Activated CD4-positive, alpha-beta T cell treated with anti-CD3 and anti-CD28 coated beads, Interleukin-2, amount 50 U/mL, for 48 hours (primary cell): ENCODE data around the gene SNX30.

ENCODE experiments used
- DNase-seq, 2 experiments: peaks; one replicate each; pipeline ENCODE4 v3.0.0-alpha.2; 2020

Gene SNX30

GRCh38 chr9:112833081-112833480 is 82.5 kb downstream of the SNX30 start:
- DNase-seq = no peak

GRCh38 chr9:112836394-112836793 is 85.8 kb downstream of the SNX30 start:
- no peak for DNase-seq

DNA sequence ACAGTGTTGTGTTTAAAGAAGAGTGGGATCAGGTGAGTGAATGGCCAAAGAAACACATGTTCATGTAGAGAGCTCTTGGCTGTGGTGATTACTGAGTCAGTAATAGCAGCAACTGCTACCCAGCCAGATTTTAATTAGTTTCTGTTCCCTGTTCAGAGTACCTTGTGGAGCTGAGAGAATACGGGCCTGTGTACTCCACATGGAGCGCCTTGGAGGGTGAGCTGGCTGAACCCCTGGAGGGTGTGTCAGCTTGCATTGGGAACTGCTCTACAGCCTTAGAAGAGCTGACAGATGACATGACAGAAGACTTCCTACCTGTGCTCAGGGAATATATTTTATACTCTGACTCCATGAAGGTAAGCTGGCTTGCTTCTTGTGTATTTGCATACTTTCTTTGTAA is 87.8 kb downstream of the SNX30 start:
- DNase-seq = no peak

GRCh38 chr9:112839331-112839730 is 88.8 kb downstream of the SNX30 start:
- DNase-seq = no peak

GRCh38 chr9:112841261-112841660 is 90.7 kb downstream of the SNX30 start:
- no peak for DNase-seq

DNA sequence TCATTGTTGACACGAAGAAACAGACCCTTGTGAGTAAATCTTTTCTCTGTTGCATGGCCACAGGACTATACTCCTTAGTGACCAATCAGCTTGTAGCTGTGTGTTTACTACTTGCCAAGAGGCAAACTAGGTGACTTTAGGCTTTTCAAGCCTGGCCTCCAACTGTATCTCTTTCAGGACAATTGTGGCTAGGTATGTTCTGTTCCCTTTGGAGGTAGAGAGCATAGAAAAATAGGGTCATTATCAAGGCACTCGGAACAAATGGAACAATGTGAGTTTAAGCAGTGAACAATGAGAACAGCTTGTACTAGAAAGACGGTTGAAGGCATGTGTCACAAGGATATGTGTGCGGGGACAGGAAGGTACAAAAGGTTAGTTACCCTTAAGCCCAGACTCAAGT is 92.0 kb downstream of the SNX30 start:
- no peak for DNase-seq

- DNase-seq = peak; percentile 86 to 89
These were observed 94.4 kb downstream of the SNX30 start for GRCh38 chr9:112844771-112845542.

DNA sequence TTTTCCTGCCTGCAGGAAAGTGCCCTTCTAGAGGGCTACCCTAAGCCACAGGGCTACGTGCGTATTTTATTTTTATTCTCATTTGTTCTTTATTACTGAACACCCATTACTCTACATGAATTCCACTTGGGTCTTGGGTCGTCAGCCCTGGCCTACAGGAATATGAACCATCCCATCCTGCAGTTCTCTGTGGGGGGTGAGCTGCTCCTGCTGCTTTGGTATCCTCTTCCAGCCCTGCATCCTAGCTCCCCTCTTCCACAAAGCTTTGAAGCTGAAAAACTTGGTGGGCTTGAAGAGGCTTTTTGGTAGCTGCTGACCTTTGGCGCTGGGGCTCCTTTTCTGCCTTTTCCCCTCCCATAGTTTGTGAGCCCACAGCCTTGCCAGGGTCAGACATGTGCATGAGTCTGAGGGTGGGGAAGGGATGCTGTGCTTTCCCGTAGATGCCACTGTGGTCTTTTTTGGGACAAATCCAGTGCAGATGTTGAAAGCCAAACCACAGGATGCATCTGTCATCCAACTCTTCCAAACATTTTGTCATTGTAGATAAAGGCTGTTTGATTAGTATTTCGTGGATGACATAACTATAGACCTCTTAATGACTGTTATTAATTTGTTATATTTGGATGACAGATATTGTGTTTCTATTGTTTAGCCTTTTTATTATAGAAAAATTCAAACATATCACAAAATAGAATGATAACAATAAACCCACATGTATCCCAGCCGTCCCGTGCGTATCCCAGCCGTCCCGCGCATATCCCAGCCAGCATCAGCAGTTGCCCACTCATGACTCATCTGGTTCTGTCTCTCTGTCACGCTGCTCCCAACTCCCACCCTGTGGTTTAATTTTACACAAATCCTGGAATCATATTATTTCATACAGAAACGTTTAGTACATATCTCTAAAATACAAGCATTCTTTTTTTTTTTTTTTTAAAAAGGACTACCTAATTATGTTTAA is 96.2 kb downstream of the SNX30 start:
- DNase-seq = no peak

DNA sequence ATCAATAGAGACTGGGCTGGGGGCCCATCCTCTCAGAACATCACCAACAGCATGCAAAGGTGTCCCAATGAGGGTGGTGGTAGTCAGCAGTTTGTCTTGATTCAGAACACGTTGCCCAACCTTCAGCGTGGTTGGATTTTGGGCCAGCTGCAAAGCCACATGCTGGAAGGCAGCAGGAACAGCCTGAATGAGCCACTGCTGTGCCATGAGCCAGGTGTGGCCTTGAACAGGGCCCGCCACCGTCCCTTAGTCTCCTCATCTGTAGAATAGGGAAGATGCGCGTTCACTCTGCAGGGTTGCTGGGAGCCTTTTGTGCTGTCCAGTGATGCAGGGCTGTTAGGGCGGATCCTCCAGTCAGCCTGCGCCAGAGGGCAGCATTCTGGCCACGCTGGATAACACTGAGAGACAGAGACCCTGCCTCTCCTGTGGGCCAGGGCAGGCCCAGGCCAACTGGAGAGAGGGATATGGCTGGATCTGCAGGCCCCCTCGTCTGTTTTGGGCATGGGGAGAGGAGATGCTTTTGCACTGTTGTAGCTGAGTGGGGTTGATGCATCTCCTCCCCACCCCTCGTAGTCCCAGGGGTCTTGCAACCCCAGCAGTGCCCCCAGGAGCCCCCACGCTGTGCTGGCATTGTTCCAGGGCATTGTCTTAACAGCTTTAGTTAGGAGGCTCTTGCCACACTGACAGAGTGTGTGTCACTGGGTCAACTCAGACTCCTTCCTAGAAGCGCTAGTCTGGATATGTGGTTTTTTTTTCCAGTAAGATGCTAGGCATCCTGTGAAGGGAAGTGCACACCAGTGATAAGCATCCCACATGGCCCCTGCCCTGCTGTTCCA is 98.0 kb downstream of the SNX30 start:
- DNase-seq = no peak

DNA sequence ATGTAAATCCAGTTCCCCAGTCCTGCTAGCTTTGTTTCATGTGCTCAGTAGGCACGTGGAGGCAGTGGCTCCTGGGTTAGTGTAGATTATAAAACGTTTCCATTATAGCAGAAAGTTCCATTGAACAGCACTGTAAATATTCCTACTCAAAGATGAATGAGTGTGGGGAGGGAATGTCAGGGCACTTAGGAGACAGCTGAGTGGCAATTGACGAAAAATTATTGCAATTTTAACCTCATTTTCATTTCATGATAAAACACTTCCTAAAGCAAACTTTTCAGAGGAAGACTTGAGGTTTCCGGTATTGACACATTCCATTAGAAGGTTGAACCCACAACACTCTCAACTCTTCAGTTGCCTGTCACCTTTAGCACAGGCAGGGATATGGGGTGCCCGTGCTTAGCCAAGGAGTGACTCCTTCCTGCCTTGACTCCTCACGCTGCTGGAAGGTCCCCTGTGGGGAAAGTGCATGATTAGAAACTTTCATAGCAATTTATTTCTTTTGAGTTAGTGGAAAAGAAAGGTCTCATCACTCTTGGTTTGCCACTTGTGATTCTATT is 98.9 kb downstream of the SNX30 start:
- peak in 1 of 2 experiments; percentile 25 for DNase-seq

- DNase-seq = no peak
These were observed 100.3 kb downstream of the SNX30 start for GRCh38 chr9:112850840-112851239.

DNA sequence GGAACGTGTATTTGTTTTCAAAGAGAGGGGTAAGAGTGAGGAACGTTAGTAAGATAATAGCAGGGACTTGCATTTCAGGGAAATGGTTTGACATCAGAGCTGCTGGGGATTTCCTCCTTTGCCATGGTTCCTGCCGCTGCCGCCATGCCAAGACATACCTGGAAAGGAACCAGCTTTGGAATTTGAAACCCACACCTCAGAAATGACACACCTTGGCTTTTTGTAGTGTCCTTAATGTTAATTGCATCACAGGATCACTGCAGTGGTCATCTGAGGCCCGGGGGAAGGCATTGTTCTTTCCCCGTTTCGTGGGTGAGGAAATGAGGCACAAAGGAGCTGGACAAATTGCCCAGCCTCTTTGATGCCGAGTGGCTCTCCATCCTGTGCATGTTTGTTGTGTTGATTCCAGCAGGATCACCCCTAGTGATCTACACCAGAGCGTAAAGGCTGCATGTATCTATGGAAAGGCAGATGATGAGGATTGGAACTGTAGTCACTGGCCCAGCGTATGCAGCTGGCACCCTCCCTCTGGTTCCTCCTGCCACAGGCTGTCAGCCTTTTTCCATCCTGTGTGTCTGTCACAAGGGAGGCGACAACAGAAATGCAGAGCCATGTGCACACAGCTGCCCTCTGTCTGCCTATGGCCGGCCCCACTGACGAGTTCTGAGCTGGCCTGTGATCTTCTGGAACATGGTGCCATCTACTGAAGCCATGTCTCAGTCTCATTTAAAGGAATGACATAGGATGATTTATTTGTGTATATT is 102.4 kb downstream of the SNX30 start:
- no peak for DNase-seq

DNA sequence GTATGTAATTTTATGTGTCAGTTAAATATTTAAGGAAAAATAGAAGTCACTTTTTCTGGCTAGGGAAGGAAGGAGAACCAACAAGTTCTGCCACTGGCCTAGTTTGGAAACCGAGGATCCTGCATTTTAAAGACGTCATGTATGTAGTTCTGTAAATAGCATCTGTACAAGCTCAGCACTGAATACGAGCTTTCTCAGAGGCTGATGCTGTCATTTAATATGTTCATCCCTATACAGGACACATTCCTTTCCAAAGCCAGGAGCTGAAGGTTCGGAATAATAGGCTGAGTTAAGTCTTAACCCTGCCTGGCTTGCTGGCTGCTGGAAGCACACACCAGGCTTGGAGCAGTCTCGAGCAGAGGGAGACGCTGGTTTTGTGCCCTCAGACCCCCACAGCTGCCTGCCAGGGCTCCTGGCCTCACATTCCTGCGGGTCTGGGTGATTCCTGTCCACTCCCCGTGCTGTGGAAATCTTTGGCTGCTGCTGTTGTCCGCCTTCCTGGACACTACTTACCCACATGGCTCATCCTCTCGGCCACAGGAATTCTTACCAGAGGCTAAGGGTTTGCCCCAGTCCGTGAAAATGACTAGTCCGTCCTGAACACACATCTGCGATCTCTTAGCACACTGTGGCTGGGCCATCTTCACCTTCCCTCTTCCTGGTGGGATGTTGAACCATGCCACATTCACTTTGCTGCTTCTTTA is 103.5 kb downstream of the SNX30 start:
- no peak for DNase-seq

GRCh38 chr9:112854657-112855056 is 104.1 kb downstream of the SNX30 start:
- no peak for DNase-seq

- DNase-seq = no peak
These were observed 105.6 kb downstream of the SNX30 start for GRCh38 chr9:112856200-112856599.

- DNase-seq = no peak
These were observed 106.3 kb downstream of the SNX30 start for GRCh38 chr9:112856843-112857242.

DNA sequence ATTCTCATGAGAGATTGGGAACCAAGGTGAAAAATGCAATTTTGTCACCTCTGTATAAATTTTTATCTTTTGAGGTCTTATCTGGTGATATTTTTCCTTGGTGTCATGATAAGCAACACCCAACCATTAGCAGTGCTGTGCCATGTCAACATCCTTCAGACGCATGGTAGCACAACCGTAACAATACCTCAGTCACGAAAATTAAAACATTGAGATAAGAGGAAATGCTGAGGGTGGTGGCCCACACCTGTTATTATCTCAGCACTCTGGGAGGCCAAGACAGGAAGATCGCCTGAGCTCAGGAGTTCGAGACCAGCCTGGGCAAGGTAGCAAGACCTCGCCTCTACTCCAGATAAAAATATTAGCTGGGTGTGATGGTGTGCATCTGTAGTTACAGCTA is 107.4 kb downstream of the SNX30 start:
- DNase-seq = no peak

DNA sequence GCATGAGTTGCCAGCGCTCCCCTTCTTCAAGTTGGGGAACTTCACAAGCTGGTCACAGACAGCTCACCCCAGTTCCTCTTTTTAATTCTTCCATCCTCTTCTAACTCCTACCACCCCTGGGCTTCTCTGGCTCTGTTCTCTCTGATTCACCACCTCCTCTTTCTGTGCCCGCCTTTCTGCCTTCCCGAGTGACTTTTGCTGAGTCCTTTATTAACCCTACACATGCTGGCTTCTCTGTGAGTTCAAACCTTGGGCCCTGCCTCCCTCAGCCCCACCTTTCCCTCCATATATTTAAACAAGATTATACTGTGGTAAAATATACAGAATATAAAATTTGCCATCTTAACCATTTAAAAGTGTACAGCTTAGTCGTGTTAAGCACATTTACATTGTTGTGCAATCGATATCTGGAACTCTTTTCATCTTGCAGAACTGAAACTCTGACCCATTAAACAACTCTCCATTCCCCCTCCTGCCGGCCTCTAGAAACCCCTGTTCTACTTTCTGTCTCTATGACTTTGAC is 108.1 kb downstream of the SNX30 start:
- DNase-seq = no peak

GRCh38 chr9:112860451-112860850 is 109.9 kb downstream of the SNX30 start:
- no peak for DNase-seq

GRCh38 chr9:112861155-112861554 is 110.6 kb downstream of the SNX30 start:
- DNase-seq = no peak
